ENCODE results near the gene SNX7. TPM values are rescaled to one million over a fixed set of nuclear protein-coding genes. Genes with fewer than 3 reads are reported as not detected.

The SNX7 gene
- total RNA-seq, 1 donor from 2014 or later = 34.0 TPM

GRCh38 chr1:98737835-98738234 lies 76.3 kb downstream of the SNX7 start:
- no peak overlapping the region for H3K27ac Mint-ChIP-seq (ENCODE audit: unreplicated experiment)
- H3K4me3 Mint-ChIP-seq (ENCODE audit: unreplicated experiment) = no peak overlapping the region
- TF ChIP-seq CTCF (IDR thresholded peaks at IDR 0.05) = no peak
- H3K9me3 Mint-ChIP-seq (ENCODE audit: low read depth) = no peaks in the 10 kb centered on the region
- no peaks in the 10 kb centered on the region for H3K4me1 Mint-ChIP-seq (ENCODE audit: low read depth)
- H3K36me3 Mint-ChIP-seq (ENCODE audit: low read depth) = peaks cover 2% of the 10 kb centered on the region
- H3K27me3 Mint-ChIP-seq (ENCODE audit: low read depth) = no peaks in the 10 kb centered on the region
- no peak for DNase-seq (ENCODE audit: low spot score)

DNA sequence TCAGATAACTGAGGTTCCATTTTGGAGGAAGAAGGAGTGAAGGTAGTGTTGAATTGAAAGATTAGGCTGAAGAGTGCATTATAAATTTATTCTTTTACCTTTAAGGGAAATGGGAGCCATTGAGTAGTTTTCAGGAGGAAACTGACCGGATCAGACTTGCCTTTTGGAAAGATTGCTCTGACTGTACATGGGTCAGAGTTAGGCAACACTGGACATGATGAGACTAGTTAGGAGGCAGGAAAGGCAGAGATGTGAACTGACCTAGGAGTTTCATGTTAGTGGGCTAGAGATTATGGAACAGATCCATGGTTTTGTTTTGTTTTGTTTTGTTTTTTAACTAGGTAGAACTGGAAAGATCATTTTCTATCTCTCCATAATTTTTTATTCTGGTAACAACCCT lies 78.2 kb downstream of the SNX7 start:
- Mint-ChIP-seq H3K4me1 (ENCODE audit: low read depth) (no peaks in the 10 kb centered on the region), H3K9me3 (ENCODE audit: low read depth) (no peaks in the 10 kb centered on the region), H3K27ac (ENCODE audit: unreplicated experiment) (no peak overlapping the region), H3K4me3 (ENCODE audit: unreplicated experiment) (no peak overlapping the region), H3K27me3 (ENCODE audit: low read depth) (no peaks in the 10 kb centered on the region), H3K36me3 (ENCODE audit: low read depth) (peaks cover 2% of the 10 kb centered on the region)
- no peak for DNase-seq (ENCODE audit: low spot score)
- TF ChIP-seq CTCF (IDR thresholded peaks at IDR 0.05) = no peak

DNA sequence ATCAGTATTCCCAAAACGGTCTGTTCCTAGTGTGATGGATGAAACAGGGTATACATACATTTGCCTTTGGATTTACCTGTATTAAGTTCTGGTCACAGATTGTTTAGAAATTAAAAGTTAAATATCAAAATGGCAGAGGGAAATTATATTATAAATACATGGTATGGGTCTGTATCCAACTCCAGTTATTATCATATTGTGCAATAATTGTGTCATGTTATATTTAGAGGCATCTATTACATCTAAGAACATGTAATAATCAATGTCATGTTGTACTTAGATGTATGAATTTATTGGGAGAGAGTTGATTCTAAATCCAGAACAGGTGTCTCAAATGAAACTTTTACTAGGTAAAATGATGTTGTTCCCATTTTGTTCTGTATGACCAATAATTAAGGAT lies 79.6 kb downstream of the SNX7 start:
- Mint-ChIP-seq H3K9me3 (ENCODE audit: low read depth) (no peaks in the 10 kb centered on the region), H3K36me3 (ENCODE audit: low read depth) (peaks cover 2% of the 10 kb centered on the region), H3K4me3 (ENCODE audit: unreplicated experiment) (no peak overlapping the region), H3K4me1 (ENCODE audit: low read depth) (no peaks in the 10 kb centered on the region), H3K27ac (ENCODE audit: unreplicated experiment) (no peak overlapping the region), H3K27me3 (ENCODE audit: low read depth) (no peaks in the 10 kb centered on the region)
- TF ChIP-seq CTCF (IDR thresholded peaks at IDR 0.05) = no peak
- DNase-seq (ENCODE audit: low spot score) = no peak

GRCh38 chr1:98749152-98749756 lies 87.7 kb downstream of the SNX7 start:
- no peaks in the 10 kb centered on the region for H3K27me3 Mint-ChIP-seq (ENCODE audit: low read depth)
- TF ChIP-seq CTCF (IDR thresholded peaks at IDR 0.05) = peak; percentile 82
- no peak overlapping the region for H3K27ac Mint-ChIP-seq (ENCODE audit: unreplicated experiment)
- no peak for DNase-seq (ENCODE audit: low spot score)
- H3K36me3 Mint-ChIP-seq (ENCODE audit: low read depth) = no peaks in the 10 kb centered on the region
- H3K9me3 Mint-ChIP-seq (ENCODE audit: low read depth) = no peaks in the 10 kb centered on the region
- no peak overlapping the region for H3K4me3 Mint-ChIP-seq (ENCODE audit: unreplicated experiment)
- no peaks in the 10 kb centered on the region for H3K4me1 Mint-ChIP-seq (ENCODE audit: low read depth)

DNA sequence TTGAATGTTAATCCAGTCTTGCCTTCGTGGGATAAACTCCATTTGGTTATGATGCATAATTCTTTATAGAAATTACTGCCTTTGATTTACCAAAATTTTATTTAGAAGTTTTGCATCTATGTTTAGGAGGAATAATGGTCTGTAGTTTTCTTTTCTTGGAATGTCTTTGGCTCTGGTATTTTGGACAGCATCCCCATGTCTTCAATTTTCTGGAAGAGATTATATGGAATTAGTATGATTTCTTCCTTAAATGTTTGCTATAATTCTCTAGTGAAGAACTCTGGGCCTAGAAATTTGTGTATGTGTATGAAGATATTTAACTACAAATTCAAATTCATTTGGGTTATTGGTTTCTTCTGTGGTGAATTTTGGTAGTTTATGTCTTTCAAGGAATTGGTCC lies 92.7 kb downstream of the SNX7 start:
- Mint-ChIP-seq H3K9me3 (ENCODE audit: low read depth) (no peaks in the 10 kb centered on the region), H3K27me3 (ENCODE audit: low read depth) (no peaks in the 10 kb centered on the region), H3K36me3 (ENCODE audit: low read depth) (no peaks in the 10 kb centered on the region), H3K4me1 (ENCODE audit: low read depth) (no peaks in the 10 kb centered on the region), H3K4me3 (ENCODE audit: unreplicated experiment) (no peak overlapping the region), H3K27ac (ENCODE audit: unreplicated experiment) (no peak overlapping the region)
- DNase-seq (ENCODE audit: low spot score) = no peak
- TF ChIP-seq CTCF (IDR thresholded peaks at IDR 0.05) = no peak
